HepG2 (cell line): ENCODE results near the gene GAPDH. TPM values are rescaled to one million over a fixed set of nuclear protein-coding genes. Genes with fewer than 3 reads are reported as not detected.

Experiments
- ATM ChIP-seq: fragments of 450-650 bp; IDR thresholded peaks from 2 replicates; pipeline ENCODE4 v1.7.1; 2017; ENCODE audit warnings: mild to moderate bottlenecking, borderline replicate concordance
- BHLHE40 ChIP-seq: IDR thresholded peaks from 2 replicates; pipeline ENCODE4 v1.6.1; 2011; ENCODE audit warnings: low read length, improper control_type of control experiment
- CREB1 ChIP-seq, 2 experiments: fragments of 450-650 bp in 1 of 2; IDR thresholded peaks; 2 replicates each; pipeline ENCODE4 v1.6.1; 2016 to 2017; ENCODE audit warnings: control low read depth in 1 of 2, mild to moderate bottlenecking in 1 of 2, missing compliant biosample characterization in 1 of 2, missing genetic modification characterization in 1 of 2
- FOSL2 ChIP-seq: sonication (generic); formaldehyde crosslinking; IDR thresholded peaks from 2 replicates; pipeline ENCODE4 v1.4.0; 2020; ENCODE audit warnings: missing genetic modification reagents
- GATA4 ChIP-seq: sonication (generic); IDR thresholded peaks from 2 replicates; pipeline ENCODE4 v1.6.1; 2016; ENCODE audit warnings: antibody characterized with exemption, low read depth, borderline replicate concordance
- HDAC1 ChIP-seq: sonication (generic); formaldehyde crosslinking; IDR thresholded peaks from 2 replicates; pipeline ENCODE4 v1.5.1; 2020; ENCODE audit warnings: mild to moderate bottlenecking, missing genetic modification reagents
- HMG20B ChIP-seq: conservative IDR thresholded peaks from 2 replicates; pipeline ENCODE4 v1.6.1; 2016; ENCODE audit warnings: missing genetic modification reagents, missing compliant biosample characterization
- HNRNPK ChIP-seq: fragments of 200-400 bp; formaldehyde crosslinking; IDR thresholded peaks from 2 replicates; pipeline ENCODE4 v1.6.1; 2018; ENCODE audit warnings: low read length, low read depth, moderate library complexity, mild to moderate bottlenecking; ENCODE audit not compliant: poor library complexity, severe bottlenecking
- MIER2 ChIP-seq: IDR thresholded peaks from 2 replicates; pipeline ENCODE4 v1.6.1; 2016; ENCODE audit warnings: missing biosample characterization, missing genetic modification reagents
- POLR2G ChIP-seq: fragments of 200-400 bp; formaldehyde crosslinking; IDR thresholded peaks from 2 replicates; pipeline ENCODE4 v1.6.1; 2018; ENCODE audit warnings: mild to moderate bottlenecking, low read depth, low read length, moderate library complexity
- SP4 ChIP-seq: sonication (generic); formaldehyde crosslinking; IDR thresholded peaks from 2 replicates; pipeline ENCODE4 v1.8.1; 2023; ENCODE audit warnings: mild to moderate bottlenecking, missing genetic modification reagents
- ZFP36 ChIP-seq: fragments of 150-350 bp; IDR thresholded peaks from 2 replicates; pipeline ENCODE4 v1.6.1; 2018; ENCODE audit warnings: borderline replicate concordance, low read length, low read depth; ENCODE audit not compliant: partially characterized antibody
- ZNF382 ChIP-seq: sonication (generic); formaldehyde crosslinking; IDR thresholded peaks from 2 replicates; pipeline ENCODE4 v1.5.0; 2020; ENCODE audit warnings: missing genetic modification reagents, mild to moderate bottlenecking, borderline replicate concordance
- ZNF564 ChIP-seq: sonication (generic); formaldehyde crosslinking; IDR thresholded peaks from 2 replicates; pipeline ENCODE4 v1.8.1; 2023; ENCODE audit warnings: mild to moderate bottlenecking, missing genetic modification reagents
- ZNF570 ChIP-seq: sonication (generic); formaldehyde crosslinking; IDR thresholded peaks from 2 replicates; pipeline ENCODE4 v1.4.0; 2020; ENCODE audit warnings: mild to moderate bottlenecking, missing genetic modification reagents, borderline replicate concordance
- ZNF768 ChIP-seq: sonication (generic); formaldehyde crosslinking; IDR thresholded peaks from 2 replicates; pipeline ENCODE4 v1.4.0; 2020; ENCODE audit warnings: missing genetic modification reagents
- ZSCAN22 ChIP-seq: sonication (generic); formaldehyde crosslinking; IDR thresholded peaks from 2 replicates; pipeline ENCODE4 v1.4.0; 2020; ENCODE audit warnings: mild to moderate bottlenecking, missing genetic modification reagents
- polyA plus RNA-seq, 8 experiments: library from polyadenylated mRNA; depleted of rRNA in 3 of 8; stranded (reverse) in 7 of 8; unstranded in 1 of 8; fragments of >200 nt; fragmentation: Illumina TruSeq in 4 of 8; extraction: Trizol in 4 of 8; gene quantifications; 2 replicates each; pipeline versions ENCODE4 v1.2.1 to v1.2.3, GENCODE V29; 2011 to 2016; ENCODE audit warnings: low read depth in 4 of 8, missing spikeins in 1 of 8, mixed read lengths in 1 of 8; ENCODE audit not compliant: insufficient read depth in 1 of 8
- total RNA-seq, 5 experiments: library from RNA; depleted of rRNA; stranded (reverse); fragments of >200 nt; fragmentation: Illumina TruSeq; extraction: Trizol; gene quantifications; 2 replicates each; pipeline ENCODE4 v1.2.3, GENCODE V29; 2016; ENCODE audit warnings: low read depth in 1 of 5
- TF ChIP-seq, protein P1 (sequence below): sonication (generic); formaldehyde crosslinking; IDR thresholded peaks from 2 replicates; pipeline ENCODE4 v1.8.1; 2023; ENCODE audit warnings: mild to moderate bottlenecking, inconsistent platforms, moderate library complexity, missing genetic modification reagents, borderline replicate concordance
- TF ChIP-seq, protein P2 (sequence below): sonication (generic); formaldehyde crosslinking; IDR thresholded peaks from 2 replicates; pipeline ENCODE4 v1.8.0; 2022; ENCODE audit warnings: mild to moderate bottlenecking, missing genetic modification reagents; ENCODE audit not compliant: insufficient replicate concordance
- TF ChIP-seq, protein P3 (sequence below): sonication (generic); formaldehyde crosslinking; IDR thresholded peaks from 2 replicates; pipeline ENCODE4 v1.5.0; 2020; ENCODE audit warnings: missing genetic modification reagents
- TF ChIP-seq, protein P4 (sequence below): IDR thresholded peaks from 2 replicates; pipeline ENCODE4 v1.6.1; 2016; ENCODE audit warnings: mild to moderate bottlenecking
- TF ChIP-seq, protein P5 (sequence below): sonication (generic); formaldehyde crosslinking; IDR thresholded peaks from 2 replicates; pipeline ENCODE4 v1.4.0; 2020; ENCODE audit warnings: mild to moderate bottlenecking, missing genetic modification reagents
- TF ChIP-seq, protein P6 (sequence below): sonication (generic); formaldehyde crosslinking; IDR thresholded peaks from 2 replicates; pipeline ENCODE4 v1.4.0; 2020; ENCODE audit warnings: mild to moderate bottlenecking, low read depth, missing genetic modification reagents

Gene GAPDH
- total and polyA plus RNA-seq, 2 of the 13 experiments (the other 11 are each of a cell fraction or from before 2014, with no cell fraction given), result 3,038 to 12,722 TPM

DNA sequence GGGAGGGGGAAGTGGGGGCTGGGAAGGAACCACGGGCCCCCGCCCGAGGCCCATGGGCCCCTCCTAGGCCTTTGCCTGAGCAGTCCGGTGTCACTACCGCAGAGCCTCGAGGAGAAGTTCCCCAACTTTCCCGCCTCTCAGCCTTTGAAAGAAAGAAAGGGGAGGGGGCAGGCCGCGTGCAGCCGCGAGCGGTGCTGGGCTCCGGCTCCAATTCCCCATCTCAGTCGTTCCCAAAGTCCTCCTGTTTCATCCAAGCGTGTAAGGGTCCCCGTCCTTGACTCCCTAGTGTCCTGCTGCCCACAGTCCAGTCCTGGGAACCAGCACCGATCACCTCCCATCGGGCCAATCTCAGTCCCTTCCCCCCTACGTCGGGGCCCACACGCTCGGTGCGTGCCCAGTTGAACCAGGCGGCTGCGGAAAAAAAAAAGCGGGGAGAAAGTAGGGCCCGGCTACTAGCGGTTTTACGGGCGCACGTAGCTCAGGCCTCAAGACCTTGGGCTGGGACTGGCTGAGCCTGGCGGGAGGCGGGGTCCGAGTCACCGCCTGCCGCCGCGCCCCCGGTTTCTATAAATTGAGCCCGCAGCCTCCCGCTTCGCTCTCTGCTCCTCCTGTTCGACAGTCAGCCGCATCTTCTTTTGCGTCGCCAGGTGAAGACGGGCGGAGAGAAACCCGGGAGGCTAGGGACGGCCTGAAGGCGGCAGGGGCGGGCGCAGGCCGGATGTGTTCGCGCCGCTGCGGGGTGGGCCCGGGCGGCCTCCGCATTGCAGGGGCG lies at the start of gene GAPDH (continued):
- 0 out of 2 replicates have a peak, but pooled peaks have one; percentile 46 for TF ChIP-seq ZNF768 (CRISPR knock-in tag)
- peak; percentile 51 for TF ChIP-seq SP4 (CRISPR knock-in tag)
- TF ChIP-seq, protein P1, sequence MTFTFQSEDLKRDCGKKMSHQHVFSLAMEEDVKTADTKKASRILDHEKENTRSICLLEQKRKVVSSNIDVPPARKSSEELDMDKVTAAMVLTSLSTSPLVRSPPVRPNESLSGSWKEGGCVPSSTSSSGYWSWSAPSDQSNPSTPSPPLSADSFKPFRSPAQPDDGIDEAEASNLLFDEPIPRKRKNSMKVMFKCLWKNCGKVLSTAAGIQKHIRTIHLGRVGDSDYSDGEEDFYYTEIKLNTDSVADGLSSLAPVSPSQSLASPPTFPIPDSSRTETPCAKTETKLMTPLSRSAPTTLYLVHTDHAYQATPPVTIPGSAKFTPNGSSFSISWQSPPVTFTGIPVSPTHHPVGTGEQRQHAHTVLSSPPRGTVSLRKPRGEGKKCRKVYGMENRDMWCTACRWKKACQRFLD, result no peak; the same call in 1 of the 2 replicates
- TF ChIP-seq ZNF570 (CRISPR knock-in tag), result no peak
- TF ChIP-seq HDAC1 (CRISPR knock-in tag), result peak; percentile 85
- TF ChIP-seq, protein P2, sequence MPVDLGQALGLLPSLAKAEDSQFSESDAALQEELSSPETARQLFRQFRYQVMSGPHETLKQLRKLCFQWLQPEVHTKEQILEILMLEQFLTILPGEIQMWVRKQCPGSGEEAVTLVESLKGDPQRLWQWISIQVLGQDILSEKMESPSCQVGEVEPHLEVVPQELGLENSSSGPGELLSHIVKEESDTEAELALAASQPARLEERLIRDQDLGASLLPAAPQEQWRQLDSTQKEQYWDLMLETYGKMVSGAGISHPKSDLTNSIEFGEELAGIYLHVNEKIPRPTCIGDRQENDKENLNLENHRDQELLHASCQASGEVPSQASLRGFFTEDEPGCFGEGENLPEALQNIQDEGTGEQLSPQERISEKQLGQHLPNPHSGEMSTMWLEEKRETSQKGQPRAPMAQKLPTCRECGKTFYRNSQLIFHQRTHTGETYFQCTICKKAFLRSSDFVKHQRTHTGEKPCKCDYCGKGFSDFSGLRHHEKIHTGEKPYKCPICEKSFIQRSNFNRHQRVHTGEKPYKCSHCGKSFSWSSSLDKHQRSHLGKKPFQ (CRISPR knock-in tag), result peak; percentile 80
- peak; percentile 95 for TF ChIP-seq GATA4
- TF ChIP-seq, protein P3, sequence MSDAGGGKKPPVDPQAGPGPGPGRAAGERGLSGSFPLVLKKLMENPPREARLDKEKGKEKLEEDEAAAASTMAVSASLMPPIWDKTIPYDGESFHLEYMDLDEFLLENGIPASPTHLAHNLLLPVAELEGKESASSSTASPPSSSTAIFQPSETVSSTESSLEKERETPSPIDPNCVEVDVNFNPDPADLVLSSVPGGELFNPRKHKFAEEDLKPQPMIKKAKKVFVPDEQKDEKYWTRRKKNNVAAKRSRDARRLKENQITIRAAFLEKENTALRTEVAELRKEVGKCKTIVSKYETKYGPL (CRISPR knock-in tag), result 0 out of 2 replicates have a peak, but pooled peaks have one; percentile 36
- TF ChIP-seq HNRNPK, result peak; percentile 82
- TF ChIP-seq, protein P4, sequence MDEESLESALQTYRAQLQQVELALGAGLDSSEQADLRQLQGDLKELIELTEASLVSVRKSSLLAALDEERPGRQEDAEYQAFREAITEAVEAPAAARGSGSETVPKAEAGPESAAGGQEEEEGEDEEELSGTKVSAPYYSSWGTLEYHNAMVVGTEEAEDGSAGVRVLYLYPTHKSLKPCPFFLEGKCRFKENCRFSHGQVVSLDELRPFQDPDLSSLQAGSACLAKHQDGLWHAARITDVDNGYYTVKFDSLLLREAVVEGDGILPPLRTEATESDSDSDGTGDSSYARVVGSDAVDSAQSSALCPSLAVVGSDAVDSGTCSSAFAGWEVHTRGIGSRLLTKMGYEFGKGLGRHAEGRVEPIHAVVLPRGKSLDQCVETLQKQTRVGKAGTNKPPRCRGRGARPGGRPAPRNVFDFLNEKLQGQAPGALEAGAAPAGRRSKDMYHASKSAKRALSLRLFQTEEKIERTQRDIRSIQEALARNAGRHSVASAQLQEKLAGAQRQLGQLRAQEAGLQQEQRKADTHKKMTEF (CRISPR knock-in tag), result peak; percentile 82
- TF ChIP-seq BHLHE40, result no peak
- TF ChIP-seq MIER2, result 0 out of 2 replicates have a peak, but pooled peaks have one; percentile 46
- TF ChIP-seq ATM, result no peak
- TF ChIP-seq CREB1 (IDR thresholded peaks at IDR 0.05), result peak; percentile 36; the same call in 1 of the 2 replicates
- peak; percentile 76; the same call in 1 of the 2 replicates for TF ChIP-seq CREB1 (CRISPR knock-in tag; IDR thresholded peaks at IDR 0.05)
- TF ChIP-seq, protein P5, sequence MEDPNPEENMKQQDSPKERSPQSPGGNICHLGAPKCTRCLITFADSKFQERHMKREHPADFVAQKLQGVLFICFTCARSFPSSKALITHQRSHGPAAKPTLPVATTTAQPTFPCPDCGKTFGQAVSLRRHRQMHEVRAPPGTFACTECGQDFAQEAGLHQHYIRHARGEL (CRISPR knock-in tag), result no peak
- TF ChIP-seq ZNF564 (CRISPR knock-in tag), result peak; percentile 38; the same call in 1 of the 2 replicates
- no peak for TF ChIP-seq ZNF382 (CRISPR knock-in tag)
- TF ChIP-seq POLR2G, result peak; percentile 99
- TF ChIP-seq ZSCAN22, result no peak
- TF ChIP-seq, protein P6, sequence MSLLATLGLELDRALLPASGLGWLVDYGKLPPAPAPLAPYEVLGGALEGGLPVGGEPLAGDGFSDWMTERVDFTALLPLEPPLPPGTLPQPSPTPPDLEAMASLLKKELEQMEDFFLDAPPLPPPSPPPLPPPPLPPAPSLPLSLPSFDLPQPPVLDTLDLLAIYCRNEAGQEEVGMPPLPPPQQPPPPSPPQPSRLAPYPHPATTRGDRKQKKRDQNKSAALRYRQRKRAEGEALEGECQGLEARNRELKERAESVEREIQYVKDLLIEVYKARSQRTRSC (CRISPR knock-in tag), result no peak
- TF ChIP-seq FOSL2, result no peak
- TF ChIP-seq HMG20B (CRISPR knock-in tag), result 0 out of 2 replicates have a peak, but pooled peaks have one; percentile 61
- no peak for TF ChIP-seq ZFP36
